DMS53 treated with DMSO at 0.1 percent for 48 hours (cell line): Measurements from ENCODE around the gene ITGB1.
"Not testable (repeated sequence)": the region's sequence is repeated elsewhere in the genome, so short reads cannot be mapped to it uniquely, and the experiment has no call there.

Experiments used
- DNase-seq: peaks from one replicate; lab custom pipeline; 2025; ENCODE audit not compliant: unreplicated experiment; lab: John Stamatoyannopoulos, UW

Gene ITGB1

GRCh38 chr10:32958085-32959005, at the start of gene ITGB1:
ITGB1 (minus strand) TSS chr10:32958230; CDS start chr10:32935558, 22,672 bp downstream.
- peak; percentile 90 for DNase-seq

GRCh38 chr10:33006342-33006887, 48.4 kb upstream of the ITGB1 start:
- DNase-seq = no peak

- peak; percentile 69 for DNase-seq
Observed at GRCh38 chr10:33005322-33006301, 47.6 kb upstream of the ITGB1 start.

- no peak for DNase-seq
Observed at GRCh38 chr10:33001908-33002492, 44.0 kb upstream of the ITGB1 start.

GRCh38 chr10:32998060-32998581, 40.1 kb upstream of the ITGB1 start:
- DNase-seq = not testable (repeated sequence)

- DNase-seq = no peak
Observed at GRCh38 chr10:32995751-32996150, 37.7 kb upstream of the ITGB1 start.

- no peak for DNase-seq
Observed at GRCh38 chr10:32995066-32995622, 37.1 kb upstream of the ITGB1 start.

GRCh38 chr10:32994632-32995031, 36.6 kb upstream of the ITGB1 start:
- DNase-seq = not testable (repeated sequence)

- not testable (repeated sequence) for DNase-seq
Observed at GRCh38 chr10:32992310-32992709, 34.3 kb upstream of the ITGB1 start.

GRCh38 chr10:32990811-32991210, 32.8 kb upstream of the ITGB1 start:
- DNase-seq = no peak

- no peak for DNase-seq
Observed at GRCh38 chr10:32988604-32989003, 30.6 kb upstream of the ITGB1 start.

- no peak for DNase-seq
Observed at GRCh38 chr10:32987172-32987571, 29.1 kb upstream of the ITGB1 start.

GRCh38 chr10:32985775-32986350, 27.8 kb upstream of the ITGB1 start:
- no peak for DNase-seq

GRCh38 chr10:32985341-32985764, 27.3 kb upstream of the ITGB1 start:
- DNase-seq = no peak

- DNase-seq = no peak
Observed at GRCh38 chr10:32984003-32984600, 26.1 kb upstream of the ITGB1 start.

GRCh38 chr10:32982911-32983909, 25.2 kb upstream of the ITGB1 start:
- no peak for DNase-seq

GRCh38 chr10:32982293-32982709, 24.3 kb upstream of the ITGB1 start:
- no peak for DNase-seq

- DNase-seq = peak; percentile 62
Observed at GRCh38 chr10:32981760-32982159, 23.7 kb upstream of the ITGB1 start.
